Effector memory CD8-positive, alpha-beta T cell (primary cell): ENCODE results near the gene SHROOM3.

ENCODE experiments used
- ATAC-seq: fragments of 150-1000 bp; cut with Tn5 transposase; replicated peaks from 2 replicates; pipeline ENCODE4 v1.10.0; 2021; ENCODE audit warnings: mild to moderate bottlenecking, moderate library complexity
- DNase-seq, 3 experiments: peaks; one replicate each; pipeline ENCODE4 v3.0.0; 2021
- H3K27ac Mint-ChIP-seq, 2 donors: one replicate each; pipeline ENCODE4 v1.8.0; 2022; ENCODE audit warnings: mild to moderate bottlenecking in 2 of 2, mixed read lengths in 2 of 2, moderate library complexity in 2 of 2
- H3K27me3 Mint-ChIP-seq, 2 donors: one replicate each; pipeline ENCODE4 v1.8.0; 2022; ENCODE audit warnings: mixed read lengths in 2 of 2
- H3K36me3 Mint-ChIP-seq: one replicate; pipeline ENCODE4 v1.8.0; 2022; ENCODE audit warnings: mild to moderate bottlenecking, moderate library complexity, mixed read lengths; ENCODE audit not compliant: insufficient read depth
- H3K4me1 Mint-ChIP-seq, 2 donors: one replicate each; pipeline ENCODE4 v1.8.0; 2022; ENCODE audit warnings: low read depth in 2 of 2, mixed read lengths in 2 of 2
- H3K4me3 Mint-ChIP-seq, 2 donors: one replicate each; pipeline ENCODE4 v1.8.0; 2022; ENCODE audit warnings: mild to moderate bottlenecking in 2 of 2, mixed read lengths in 2 of 2, moderate library complexity in 2 of 2
- H3K9me3 Mint-ChIP-seq, 2 donors: one replicate each; pipeline ENCODE4 v1.8.0; 2022; ENCODE audit warnings: mixed read lengths in 2 of 2

SHROOM3 gene

DNA sequence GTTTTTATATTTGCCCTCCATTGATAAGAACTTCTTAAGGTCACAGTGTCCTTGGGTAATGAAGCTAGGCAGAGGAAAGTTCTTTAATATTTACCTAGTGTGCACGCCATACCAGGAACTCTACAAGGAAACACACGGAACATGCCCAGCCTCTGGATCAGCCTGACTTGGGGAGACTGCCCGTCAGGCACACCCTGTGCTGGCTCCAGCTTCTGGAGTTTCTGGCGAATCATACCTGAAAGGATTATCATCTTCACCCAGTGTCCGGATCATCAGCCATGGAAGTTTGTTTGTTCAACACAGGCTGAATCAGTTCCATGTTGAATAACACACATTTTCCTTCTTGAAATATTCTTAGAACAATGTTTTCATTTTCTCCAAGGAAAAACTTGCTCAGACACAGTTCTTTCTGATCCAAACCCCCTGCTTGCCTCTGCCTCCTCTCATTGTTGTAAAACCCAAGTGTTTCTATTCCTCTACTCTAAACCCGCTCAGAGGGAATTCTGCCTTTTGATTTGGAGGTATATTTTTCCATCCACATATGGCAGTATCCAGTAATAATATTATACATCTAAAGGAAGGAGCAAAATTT lies 176.7 kb downstream of the SHROOM3 start:
- no peaks in the 10 kb centered on the region for H3K9me3 Mint-ChIP-seq
- no peaks in the 10 kb centered on the region for H3K4me1 Mint-ChIP-seq
- no peak overlapping the region for H3K27ac Mint-ChIP-seq
- H3K27me3 Mint-ChIP-seq: peaks cover 41 to 49% of the 10 kb centered on the region in 2 donors
- no peak for ATAC-seq
- no peak overlapping the region for H3K4me3 Mint-ChIP-seq
- no peak for DNase-seq
- peaks cover 2% of the 10 kb centered on the region for H3K36me3 Mint-ChIP-seq

GRCh38 chr4:76614589-76614988 lies 179.6 kb downstream of the SHROOM3 start:
- Mint-ChIP-seq H3K4me3 (no peak overlapping the region), H3K27me3 (peaks cover 48 to 59% of the 10 kb centered on the region in 2 donors), H3K4me1 (no peaks in the 10 kb centered on the region), H3K36me3 (no peaks in the 10 kb centered on the region), H3K27ac (no peak overlapping the region), H3K9me3 (no peaks in the 10 kb centered on the region)
- ATAC-seq (no peak), DNase-seq (no peak)

- no peaks in the 10 kb centered on the region for H3K4me1 Mint-ChIP-seq
- H3K9me3 Mint-ChIP-seq: no peaks in the 10 kb centered on the region
- H3K36me3 Mint-ChIP-seq: no peaks in the 10 kb centered on the region
- no peak for DNase-seq
- ATAC-seq: no peak
- H3K4me3 Mint-ChIP-seq: no peak overlapping the region
- no peak overlapping the region for H3K27ac Mint-ChIP-seq
- H3K27me3 Mint-ChIP-seq: peaks cover 53 to 69% of the 10 kb centered on the region in 2 donors
Measured at GRCh38 chr4:76615999-76616398, 181.0 kb downstream of the SHROOM3 start.

DNA sequence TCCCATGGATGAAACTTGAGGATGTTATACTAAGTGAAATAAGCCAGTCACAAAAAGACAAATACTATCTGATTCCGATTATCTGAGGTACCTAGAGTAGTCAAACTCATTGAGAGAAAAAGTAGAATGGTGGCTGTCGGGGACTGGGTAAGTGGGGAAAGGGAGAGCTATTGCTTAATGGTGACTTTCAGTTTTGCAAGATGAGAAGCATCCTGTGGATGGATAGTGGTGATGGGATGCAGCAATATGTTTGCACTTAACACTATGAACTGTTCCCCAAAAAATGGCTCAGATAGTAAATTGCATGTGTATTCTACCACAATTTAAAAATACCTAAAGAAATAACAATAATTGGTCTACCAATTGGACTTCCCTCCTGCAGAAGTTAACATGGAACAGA lies 181.5 kb downstream of the SHROOM3 start:
- peaks cover 49 to 64% of the 10 kb centered on the region in 2 donors for H3K27me3 Mint-ChIP-seq
- H3K36me3 Mint-ChIP-seq: no peaks in the 10 kb centered on the region
- DNase-seq: no peak
- no peaks in the 10 kb centered on the region for H3K4me1 Mint-ChIP-seq
- no peak overlapping the region for H3K27ac Mint-ChIP-seq
- no peak overlapping the region for H3K4me3 Mint-ChIP-seq
- H3K9me3 Mint-ChIP-seq: no peaks in the 10 kb centered on the region
- ATAC-seq: no peak

GRCh38 chr4:76620723-76621468 lies 185.9 kb downstream of the SHROOM3 start:
- H3K27me3 Mint-ChIP-seq: peaks cover 24 to 48% of the 10 kb centered on the region in 2 donors
- ATAC-seq (no peak), DNase-seq (no peak)
- H3K27ac Mint-ChIP-seq: no peak overlapping the region
- H3K4me3 Mint-ChIP-seq: no peak overlapping the region
- H3K36me3 Mint-ChIP-seq: no peaks in the 10 kb centered on the region
- no peaks in the 10 kb centered on the region for H3K4me1 Mint-ChIP-seq
- H3K9me3 Mint-ChIP-seq: no peaks in the 10 kb centered on the region

- Mint-ChIP-seq H3K36me3 (no peaks in the 10 kb centered on the region), H3K9me3 (no peaks in the 10 kb centered on the region), H3K4me1 (no peaks in the 10 kb centered on the region), H3K27ac (no peak overlapping the region), H3K4me3 (no peak overlapping the region), H3K27me3 (peaks cover 23 to 40% of the 10 kb centered on the region in 2 donors)
- ATAC-seq (no peak), DNase-seq (no peak)
Measured at GRCh38 chr4:76622126-76622525, 187.1 kb downstream of the SHROOM3 start.

DNA sequence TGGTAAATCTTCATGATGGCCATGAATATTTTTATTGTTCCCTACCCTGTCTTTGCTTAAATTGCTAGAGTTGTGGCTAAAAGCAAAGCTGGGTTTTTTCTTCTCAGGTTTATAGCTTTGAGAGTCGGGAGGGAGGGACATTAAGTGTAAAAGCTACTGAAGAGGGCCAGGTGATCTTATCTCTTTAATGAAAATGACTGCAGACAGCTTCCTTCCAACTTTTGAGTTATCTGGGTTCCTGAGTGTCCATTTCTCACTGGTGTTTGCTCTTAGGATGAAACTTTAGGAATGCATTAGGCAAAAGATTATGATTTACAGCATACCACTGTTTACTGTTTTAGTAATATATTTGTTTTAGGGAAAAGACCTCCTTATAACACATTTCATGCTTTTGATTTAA lies 187.7 kb downstream of the SHROOM3 start:
- Mint-ChIP-seq H3K27me3 (peaks cover 24 to 40% of the 10 kb centered on the region in 2 donors), H3K36me3 (no peaks in the 10 kb centered on the region), H3K4me3 (no peak overlapping the region), H3K27ac (no peak overlapping the region), H3K4me1 (no peaks in the 10 kb centered on the region), H3K9me3 (no peaks in the 10 kb centered on the region)
- ATAC-seq (no peak), DNase-seq (no peak)

- Mint-ChIP-seq H3K4me3 (no peak overlapping the region), H3K27ac (no peak overlapping the region), H3K27me3 (peaks cover 31 to 40% of the 10 kb centered on the region in 2 donors), H3K4me1 (no peaks in the 10 kb centered on the region), H3K36me3 (no peaks in the 10 kb centered on the region), H3K9me3 (no peaks in the 10 kb centered on the region)
- no peak for ATAC-seq
- no peak for DNase-seq
Measured at GRCh38 chr4:76623217-76624045, 188.4 kb downstream of the SHROOM3 start.

- Mint-ChIP-seq H3K9me3 (no peaks in the 10 kb centered on the region), H3K36me3 (no peaks in the 10 kb centered on the region), H3K27ac (no peak overlapping the region), H3K4me1 (no peaks in the 10 kb centered on the region), H3K27me3 (peaks cover 32 to 44% of the 10 kb centered on the region in 2 donors), H3K4me3 (no peak overlapping the region)
- no peak for DNase-seq
- ATAC-seq: no peak
Measured at GRCh38 chr4:76624241-76624681, 189.2 kb downstream of the SHROOM3 start.

DNA sequence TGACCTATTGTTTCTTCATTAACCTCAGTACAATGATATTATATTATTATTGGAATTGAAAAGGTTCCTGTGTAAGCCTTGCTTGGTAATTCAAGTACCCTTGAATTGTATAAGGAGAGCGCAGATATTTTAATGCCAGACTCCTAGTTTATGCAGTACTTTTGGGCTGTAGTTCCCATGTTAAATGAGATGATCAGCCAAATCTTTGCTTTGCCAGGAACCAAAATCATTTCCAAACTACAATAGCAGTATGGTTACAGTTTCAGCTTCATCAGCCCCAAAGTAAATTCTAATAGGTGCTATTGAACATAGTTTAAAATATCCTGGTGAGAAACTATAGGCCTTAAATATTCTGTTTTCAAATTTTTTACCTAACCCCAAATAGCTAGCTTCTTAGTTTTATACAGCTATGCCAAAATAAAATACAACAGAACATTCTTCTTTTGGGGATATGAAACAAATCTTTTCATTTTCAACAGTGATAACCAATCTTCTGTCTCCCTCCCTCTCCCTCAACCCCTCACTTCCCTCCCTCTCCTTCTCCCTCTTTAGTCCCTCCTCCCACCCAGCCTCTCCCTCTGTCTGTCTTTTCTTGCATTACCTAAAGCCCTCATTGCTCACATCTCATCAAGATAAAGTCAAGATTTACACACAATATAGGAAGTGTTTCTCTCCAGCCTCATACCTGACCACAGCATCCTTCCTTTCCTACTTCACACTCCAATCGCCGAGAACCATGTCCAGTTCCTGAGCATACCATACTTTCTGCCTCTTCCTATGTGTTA lies 190.1 kb downstream of the SHROOM3 start:
- ATAC-seq: no peak
- H3K9me3 Mint-ChIP-seq: no peaks in the 10 kb centered on the region
- no peaks in the 10 kb centered on the region for H3K36me3 Mint-ChIP-seq
- H3K27ac Mint-ChIP-seq: no peak overlapping the region
- no peak overlapping the region for H3K4me3 Mint-ChIP-seq
- no peaks in the 10 kb centered on the region for H3K4me1 Mint-ChIP-seq
- no peak for DNase-seq
- peaks cover 32 to 40% of the 10 kb centered on the region in 2 donors for H3K27me3 Mint-ChIP-seq

DNA sequence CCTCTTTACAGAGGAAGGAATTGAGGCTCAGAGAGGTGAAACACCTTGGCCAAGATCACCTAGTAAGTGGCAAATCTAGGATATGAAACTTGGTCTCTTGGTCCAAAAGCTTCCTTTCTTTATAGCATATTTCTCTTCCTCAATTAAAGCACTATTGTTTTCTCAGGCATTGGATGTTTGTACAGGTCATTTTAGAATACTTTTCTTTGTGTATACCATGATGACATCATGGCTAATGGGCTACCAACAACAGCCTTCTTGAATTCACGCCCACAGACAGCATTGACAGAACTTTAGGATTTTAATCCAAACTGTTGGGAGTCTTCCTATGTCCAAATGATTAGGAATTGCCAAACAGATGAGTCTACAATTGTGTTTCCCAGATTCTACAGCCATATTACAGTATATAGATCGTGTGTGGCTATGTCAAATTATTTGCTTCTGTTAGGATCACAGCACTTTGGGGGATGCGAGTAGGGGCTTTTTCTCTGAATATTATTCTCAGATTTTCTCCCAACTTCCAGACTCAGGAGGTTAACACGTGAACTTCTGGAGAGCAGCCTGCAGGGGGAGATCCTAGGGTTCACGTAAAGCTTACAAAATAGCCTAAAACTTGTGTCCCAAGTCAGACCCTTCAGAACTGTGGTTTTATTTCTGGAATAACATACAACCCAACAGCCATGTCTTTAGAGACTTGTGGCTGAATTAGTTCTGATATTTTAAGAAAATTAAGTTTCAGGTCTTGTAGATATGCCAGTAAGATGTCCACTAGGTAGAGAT lies 191.8 kb downstream of the SHROOM3 start:
- Mint-ChIP-seq H3K9me3 (no peaks in the 10 kb centered on the region), H3K4me3 (no peak overlapping the region), H3K27ac (no peak overlapping the region), H3K27me3 (peaks cover 41 to 49% of the 10 kb centered on the region in 2 donors), H3K36me3 (no peaks in the 10 kb centered on the region), H3K4me1 (no peaks in the 10 kb centered on the region)
- no peak for ATAC-seq
- DNase-seq: no peak

GRCh38 chr4:76628251-76628650 lies 193.2 kb downstream of the SHROOM3 start:
- ATAC-seq: no peak
- DNase-seq: no peak
- Mint-ChIP-seq H3K27me3 (peaks cover 44 to 48% of the 10 kb centered on the region in 2 donors), H3K4me1 (no peaks in the 10 kb centered on the region), H3K9me3 (no peaks in the 10 kb centered on the region), H3K4me3 (no peak overlapping the region), H3K36me3 (no peaks in the 10 kb centered on the region), H3K27ac (no peak overlapping the region)
